Fibroblast of mammary gland (primary cell): ENCODE results near the gene RNF126.

Experiments used
- DNase-seq: peaks from one replicate; pipeline ENCODE4 v3.0.0-alpha.2; 2010; ENCODE audit warnings: low read depth
- H3K4me3 ChIP-seq: 2 replicates; pipeline ENCODE4 v1.5.1; 2011; ENCODE audit warnings: low read depth, mild to moderate bottlenecking, low read length, moderate library complexity; ENCODE audit not compliant: control insufficient read depth
- TF ChIP-seq, protein P1 (sequence below): conservative IDR thresholded peaks from 2 replicates; pipeline ENCODE4 v1.5.1; 2011; ENCODE audit warnings: low read depth, low read length, inconsistent platforms; ENCODE audit not compliant: control insufficient read depth, insufficient read depth

The RNF126 gene

DNA sequence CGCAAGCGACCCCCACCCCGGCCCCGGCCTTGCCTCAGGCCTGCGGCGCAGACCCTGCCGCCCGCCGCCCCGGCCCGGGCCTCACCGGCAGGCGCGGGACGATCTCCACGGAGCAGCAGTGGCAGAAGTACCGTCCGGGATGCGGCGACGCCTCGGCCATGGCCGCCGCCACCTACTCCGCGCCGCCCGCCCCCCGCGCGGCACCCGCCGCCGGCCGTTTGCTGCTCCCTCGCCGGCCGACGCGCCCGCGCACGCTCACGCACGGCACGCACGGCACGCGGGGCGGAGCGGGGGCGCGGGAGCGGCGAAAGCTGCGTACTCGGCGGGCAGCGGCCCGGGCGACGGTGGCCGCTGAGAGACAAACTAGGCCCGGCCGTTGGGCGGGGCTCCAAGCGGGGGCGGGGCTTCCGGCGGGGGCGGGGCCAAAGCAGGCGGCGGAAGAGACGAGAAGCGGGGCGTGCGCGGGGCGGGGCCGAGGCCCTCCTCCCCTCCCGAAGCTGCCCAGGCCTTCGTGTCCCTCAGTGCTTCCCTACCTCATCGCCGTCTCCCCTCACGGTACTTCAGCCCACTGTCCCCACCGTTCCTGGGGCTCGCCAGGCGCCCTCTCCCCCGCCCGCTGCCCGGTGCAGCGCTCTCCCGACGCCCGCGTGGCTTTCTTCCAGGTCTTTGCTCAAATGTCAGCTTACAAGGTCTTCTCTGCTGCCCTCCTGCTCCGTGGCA is at the start of gene RNF126:
Gene RNF126, minus strand, starts transcription at position 253 of the 720 bp plus-strand sequence. Its CDS starts 93 bp downstream, at position 160.
- TF ChIP-seq, protein P1, sequence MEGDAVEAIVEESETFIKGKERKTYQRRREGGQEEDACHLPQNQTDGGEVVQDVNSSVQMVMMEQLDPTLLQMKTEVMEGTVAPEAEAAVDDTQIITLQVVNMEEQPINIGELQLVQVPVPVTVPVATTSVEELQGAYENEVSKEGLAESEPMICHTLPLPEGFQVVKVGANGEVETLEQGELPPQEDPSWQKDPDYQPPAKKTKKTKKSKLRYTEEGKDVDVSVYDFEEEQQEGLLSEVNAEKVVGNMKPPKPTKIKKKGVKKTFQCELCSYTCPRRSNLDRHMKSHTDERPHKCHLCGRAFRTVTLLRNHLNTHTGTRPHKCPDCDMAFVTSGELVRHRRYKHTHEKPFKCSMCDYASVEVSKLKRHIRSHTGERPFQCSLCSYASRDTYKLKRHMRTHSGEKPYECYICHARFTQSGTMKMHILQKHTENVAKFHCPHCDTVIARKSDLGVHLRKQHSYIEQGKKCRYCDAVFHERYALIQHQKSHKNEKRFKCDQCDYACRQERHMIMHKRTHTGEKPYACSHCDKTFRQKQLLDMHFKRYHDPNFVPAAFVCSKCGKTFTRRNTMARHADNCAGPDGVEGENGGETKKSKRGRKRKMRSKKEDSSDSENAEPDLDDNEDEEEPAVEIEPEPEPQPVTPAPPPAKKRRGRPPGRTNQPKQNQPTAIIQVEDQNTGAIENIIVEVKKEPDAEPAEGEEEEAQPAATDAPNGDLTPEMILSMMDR = no peak
- peak; percentile 85 for DNase-seq
- H3K4me3 ChIP-seq = peak within 1 kb of the TSS; percentile 75

DNA sequence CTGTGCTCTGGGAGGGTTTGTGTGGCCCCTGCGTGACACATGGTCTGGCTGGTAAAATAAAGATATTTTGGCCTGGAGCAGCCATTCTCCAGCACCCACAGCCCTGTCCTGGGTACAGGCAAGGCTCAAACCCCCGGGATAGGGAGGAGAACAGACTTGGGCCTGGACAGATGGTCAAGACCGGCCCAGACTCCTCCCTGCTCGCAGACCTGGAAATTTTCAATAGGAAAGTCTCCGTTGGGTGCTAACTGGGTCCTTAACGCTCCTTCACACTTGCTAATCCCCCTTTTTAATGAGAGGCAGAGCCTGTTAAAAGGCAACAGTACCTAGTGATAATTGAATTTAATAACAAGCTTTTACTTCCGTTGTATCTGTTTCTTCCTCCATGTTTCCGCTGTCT is 48.2 kb upstream of the RNF126 start:
- DNase-seq = no peak
- TF ChIP-seq, protein P1 = no peak
- H3K4me3 ChIP-seq = no peak overlapping the region

DNA sequence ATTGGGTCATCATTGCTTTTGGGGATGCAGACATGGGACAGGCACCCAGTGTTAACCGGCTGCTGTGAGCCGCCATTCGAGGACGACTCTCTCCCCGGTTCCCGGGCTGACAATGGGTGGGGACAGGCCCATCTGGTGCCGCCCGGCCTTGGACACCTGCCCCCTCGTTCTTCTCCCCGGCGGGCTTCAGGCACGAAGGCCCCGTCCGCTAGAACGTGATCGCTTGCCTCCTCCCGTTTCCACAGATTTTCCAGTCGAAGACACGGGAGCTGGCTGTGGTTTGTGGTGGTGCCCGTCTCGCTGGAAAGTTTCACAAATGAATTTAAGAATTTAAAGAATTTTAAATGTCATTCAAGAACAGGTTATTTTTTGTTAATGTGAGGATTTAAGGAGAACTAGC is 47.8 kb upstream of the RNF126 start:
- TF ChIP-seq, protein P1 = no peak
- no peak for DNase-seq
- no peak overlapping the region for H3K4me3 ChIP-seq

DNA sequence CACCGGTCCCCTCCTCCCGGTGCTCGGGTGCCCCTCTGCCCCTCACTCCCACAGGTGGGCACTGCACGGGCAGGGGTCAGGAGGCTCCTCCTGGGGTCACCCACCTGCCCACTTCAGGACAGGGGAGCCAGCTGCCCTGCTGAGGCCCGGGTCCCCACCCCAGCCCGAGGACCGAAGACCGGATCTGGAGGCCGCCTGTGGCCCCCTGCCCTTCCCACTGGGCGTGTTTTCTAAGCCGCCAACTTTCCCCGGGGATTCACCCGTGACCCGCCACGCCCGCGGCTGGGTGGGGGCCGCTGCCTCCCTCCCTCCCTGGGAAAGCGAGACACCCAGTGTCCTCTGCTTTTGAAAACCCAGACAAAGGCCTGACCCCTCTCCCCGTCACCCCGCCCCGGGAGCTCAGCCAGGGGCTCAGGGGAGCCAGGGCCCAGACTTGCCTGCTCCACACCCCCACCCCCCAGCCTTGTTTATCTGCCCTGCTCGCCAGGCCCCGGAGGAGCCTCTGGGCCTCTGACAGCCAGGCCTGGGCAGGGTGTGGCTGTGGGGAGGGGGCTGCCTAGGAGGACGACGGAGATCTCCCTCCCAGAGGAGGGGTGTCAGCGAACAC is 47.1 kb upstream of the RNF126 start:
- TF ChIP-seq, protein P1 = no peak
- H3K4me3 ChIP-seq = no peak overlapping the region
- DNase-seq = no peak

DNA sequence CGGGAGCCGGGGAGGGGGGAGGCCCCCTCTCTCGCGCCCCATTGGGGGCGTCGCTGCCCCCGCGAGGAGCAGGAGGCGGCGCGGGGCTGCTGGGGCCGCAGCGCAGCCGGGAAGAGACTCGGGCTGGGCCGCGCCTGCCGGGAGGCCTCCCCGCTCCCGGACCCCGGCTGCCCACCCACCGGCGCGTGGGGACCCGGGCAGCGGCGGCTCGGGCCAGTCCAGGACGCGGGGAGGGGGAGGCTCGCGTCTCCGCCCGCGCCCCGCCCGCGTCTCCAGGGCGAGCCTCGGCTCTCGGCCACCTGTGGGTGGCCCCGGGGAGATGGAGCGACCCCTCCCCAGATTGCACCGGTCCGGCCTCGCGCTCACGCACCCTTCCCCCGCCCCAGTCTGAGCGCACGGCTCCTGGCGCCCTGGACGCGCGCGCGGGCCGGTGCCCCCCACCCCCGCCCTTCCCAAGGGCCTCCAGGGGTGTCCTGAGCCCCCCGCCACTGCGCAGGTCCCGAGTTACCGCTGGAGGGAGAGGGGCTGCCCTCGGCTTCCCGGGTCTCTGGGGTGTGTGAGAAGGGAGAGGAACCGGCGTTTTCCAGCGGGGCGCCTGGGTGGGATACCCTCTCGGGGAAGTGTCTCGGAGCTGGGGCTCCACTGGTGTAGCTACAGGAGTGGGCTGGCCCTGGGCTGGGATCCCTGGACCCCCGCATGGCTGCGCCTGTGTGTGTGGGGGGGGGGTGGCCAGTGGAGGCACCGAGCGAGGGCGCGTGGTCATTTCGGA is 46.4 kb upstream of the RNF126 start:
- TF ChIP-seq, protein P1 = no peak
- no peak overlapping the region for H3K4me3 ChIP-seq
- no peak for DNase-seq

DNA sequence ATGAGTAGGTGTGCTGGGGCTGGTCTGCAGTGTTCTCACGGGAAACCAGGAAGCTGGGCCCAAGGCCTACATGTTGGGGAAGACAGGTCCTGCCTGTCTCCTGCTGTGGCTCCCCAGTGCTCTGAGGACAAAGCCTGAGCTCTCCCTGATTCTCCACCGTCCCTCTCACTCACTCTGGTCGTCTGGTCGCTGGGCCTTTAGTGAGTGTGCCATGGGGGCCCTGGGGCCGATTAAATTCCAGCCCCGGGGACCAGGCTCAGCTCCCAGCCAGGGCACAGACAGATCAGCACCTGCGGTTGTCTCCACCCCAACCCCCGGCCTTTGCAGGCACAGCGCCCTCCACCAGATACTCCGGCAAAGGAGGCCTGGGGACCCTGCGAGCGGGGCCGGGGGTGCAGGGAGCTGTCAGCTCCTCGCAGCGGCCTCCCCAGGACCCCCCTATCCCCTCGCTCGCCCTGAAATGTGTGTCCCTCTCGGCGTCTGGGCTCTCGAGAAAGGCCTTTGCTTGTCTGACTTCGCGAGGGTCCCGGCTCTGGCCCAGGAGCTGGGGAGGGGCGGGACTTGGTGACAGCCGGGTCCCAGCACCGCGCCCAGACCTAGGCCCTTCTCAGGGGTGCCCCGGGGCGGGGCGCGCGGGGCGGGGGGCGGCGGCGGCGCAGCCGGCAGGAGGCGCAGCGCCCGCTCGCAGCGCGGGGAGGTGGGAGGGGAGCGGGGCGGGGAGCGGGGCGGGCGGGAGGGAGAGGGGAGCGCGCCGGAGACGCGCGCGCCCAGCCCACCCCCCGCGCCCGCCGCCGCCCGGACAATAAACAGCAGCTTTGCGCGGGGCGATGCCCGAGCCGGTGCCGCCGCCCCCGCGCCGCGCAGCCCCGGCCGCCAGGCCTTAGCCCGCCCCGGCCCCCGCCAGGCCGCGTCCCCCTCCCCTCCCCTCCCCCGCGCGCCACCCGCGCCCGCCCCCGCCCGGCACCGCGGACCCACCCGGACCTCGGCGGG is 45.4 kb upstream of the RNF126 start, which contains the start of gene PALM:
Gene PALM, plus strand, starts transcription at position 782 of the 990 bp plus-strand sequence. CDS start 212 bp downstream, outside the sequence.
- TF ChIP-seq, protein P1 = no peak
- H3K4me3 ChIP-seq = no peak within 1 kb of the TSS
- DNase-seq = no peak
